Measurements from ENCODE around the gene MGAM2. TPM values are rescaled to one million over a fixed set of nuclear protein-coding genes. Genes with fewer than 3 reads are reported as not detected.

Gene MGAM2
- total RNA-seq (2021) (not detected in 2 replicates), Bru-seq, nascent RNA (not detected), BruChase-seq, experiment 1, labeled RNA remaining after a 2-hour chase (not detected), BruChase-seq, experiment 2, labeled RNA remaining after a 6-hour chase (percentile 5 among the genes with signal in this experiment)
- long read RNA-seq = 0 reads

- H3K27me3 ChIP-seq (replicated peaks; ENCODE audit: insufficient read depth, low read depth, low read length, poor library complexity) = peaks cover 4% of the 10 kb centered on the region
- CTCF ChIA-PET = no interaction called here
- no peak for DNase-seq (ENCODE audit: low spot score)
- H3K4me1 ChIP-seq (ENCODE audit: insufficient read depth, low read length, poor library complexity, severe bottlenecking) = no peaks in the 10 kb centered on the region
- TF ChIP-seq, protein P1, sequence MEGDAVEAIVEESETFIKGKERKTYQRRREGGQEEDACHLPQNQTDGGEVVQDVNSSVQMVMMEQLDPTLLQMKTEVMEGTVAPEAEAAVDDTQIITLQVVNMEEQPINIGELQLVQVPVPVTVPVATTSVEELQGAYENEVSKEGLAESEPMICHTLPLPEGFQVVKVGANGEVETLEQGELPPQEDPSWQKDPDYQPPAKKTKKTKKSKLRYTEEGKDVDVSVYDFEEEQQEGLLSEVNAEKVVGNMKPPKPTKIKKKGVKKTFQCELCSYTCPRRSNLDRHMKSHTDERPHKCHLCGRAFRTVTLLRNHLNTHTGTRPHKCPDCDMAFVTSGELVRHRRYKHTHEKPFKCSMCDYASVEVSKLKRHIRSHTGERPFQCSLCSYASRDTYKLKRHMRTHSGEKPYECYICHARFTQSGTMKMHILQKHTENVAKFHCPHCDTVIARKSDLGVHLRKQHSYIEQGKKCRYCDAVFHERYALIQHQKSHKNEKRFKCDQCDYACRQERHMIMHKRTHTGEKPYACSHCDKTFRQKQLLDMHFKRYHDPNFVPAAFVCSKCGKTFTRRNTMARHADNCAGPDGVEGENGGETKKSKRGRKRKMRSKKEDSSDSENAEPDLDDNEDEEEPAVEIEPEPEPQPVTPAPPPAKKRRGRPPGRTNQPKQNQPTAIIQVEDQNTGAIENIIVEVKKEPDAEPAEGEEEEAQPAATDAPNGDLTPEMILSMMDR (conservative IDR thresholded peaks at IDR 0.05; ENCODE audit: low read depth, low read length) = no peak
- TF ChIP-seq EZH2 (IDR thresholded peaks at IDR 0.05; ENCODE audit: borderline replicate concordance, low read depth, low read length, poor library complexity, severe bottlenecking) = no peak
- no TSS peak for BruUV-seq (replicated peaks)
- no peak within 1 kb of the TSS for H3K27ac ChIP-seq (ENCODE audit: low read depth, low read length, poor library complexity, severe bottlenecking)
- H3K36me3 ChIP-seq (ENCODE audit: insufficient read depth, low read length, poor library complexity, severe bottlenecking) = no peaks in the 10 kb centered on the region
- H3K9me3 ChIP-seq (ENCODE audit: low read depth, low read length, poor library complexity, severe bottlenecking) = no peaks in the 10 kb centered on the region
- POLR2A ChIA-PET (ENCODE audit: low non-redundant PET) = no interaction called here
- intact Hi-C loops (cut with micrococcal nuclease; ENCODE audit: unreplicated experiment) = no loop called here
- H3K4me3 ChIP-seq (ENCODE audit: low read depth, low read length, poor library complexity, severe bottlenecking) = no peak within 1 kb of the TSS
Measured at GRCh38 chr7:142111499-142111898, at the start of gene MGAM2. MGAM2 (plus strand) TSS chr7:142111718; CDS start chr7:142116874, 5,156 bp downstream.

DNA sequence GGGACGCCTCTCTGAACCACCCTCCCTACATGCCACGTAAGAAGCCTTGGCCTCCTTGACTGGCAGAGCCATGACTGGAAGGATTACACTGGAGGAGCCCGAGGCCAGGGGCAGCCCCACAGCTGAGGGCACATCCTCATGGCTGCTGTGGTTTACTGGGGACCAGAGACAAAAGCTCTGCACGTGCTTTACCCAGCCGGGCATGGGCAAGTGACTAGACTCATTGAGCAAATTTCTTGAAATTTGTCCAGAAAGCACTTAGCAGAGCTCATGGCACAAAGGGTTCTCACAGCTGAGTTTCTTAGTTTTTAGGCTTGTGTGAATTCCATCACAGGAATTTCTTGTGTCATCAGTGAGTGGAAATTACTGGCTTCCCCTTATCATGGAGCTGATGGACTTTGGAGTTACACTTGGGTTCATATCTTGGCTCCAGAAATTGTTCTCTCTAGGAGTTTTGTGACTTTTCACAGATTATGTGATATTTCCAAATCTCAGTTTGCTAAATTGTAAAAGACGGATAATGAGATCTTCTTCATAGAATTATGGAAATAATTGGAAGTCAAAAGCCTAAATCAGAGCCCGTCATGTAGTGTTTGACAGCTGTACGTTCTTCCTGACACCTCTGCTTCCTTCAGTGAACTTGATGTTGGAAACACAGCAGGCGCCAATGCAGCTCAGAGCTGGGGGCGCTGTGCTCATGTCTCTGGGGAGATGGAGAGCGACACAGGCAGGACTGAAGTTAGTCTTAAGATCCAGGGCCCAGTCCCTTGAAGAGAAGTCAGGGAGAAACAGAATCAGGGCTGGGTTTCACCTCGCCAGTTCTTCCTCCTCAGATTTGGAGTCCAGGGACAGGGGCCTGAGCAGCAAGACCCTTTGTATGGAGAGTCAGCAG lies 47.7 kb upstream of the MGAM2 start:
- Histone ChIP-seq H3K4me3 (ENCODE audit: low read depth, low read length, poor library complexity, severe bottlenecking) (no peak overlapping the region), H3K36me3 (ENCODE audit: insufficient read depth, low read length, poor library complexity, severe bottlenecking) (no peaks in the 10 kb centered on the region), H3K27me3 (replicated peaks; ENCODE audit: insufficient read depth, low read depth, low read length, poor library complexity) (no peaks in the 10 kb centered on the region), H3K4me1 (ENCODE audit: insufficient read depth, low read length, poor library complexity, severe bottlenecking) (no peaks in the 10 kb centered on the region), H3K27ac (ENCODE audit: low read depth, low read length, poor library complexity, severe bottlenecking) (no peak overlapping the region), H3K9me3 (ENCODE audit: low read depth, low read length, poor library complexity, severe bottlenecking) (no peaks in the 10 kb centered on the region)
- intact Hi-C loops (cut with micrococcal nuclease; ENCODE audit: unreplicated experiment) = loop anchor here (1.0 kb wide), 1 partner anchor 32 kb away; no protein-coding TSS in a partner anchor
- CTCF ChIA-PET = no interaction called here
- no peak for DNase-seq (ENCODE audit: low spot score)
- TF ChIP-seq EZH2 (IDR thresholded peaks at IDR 0.05; ENCODE audit: borderline replicate concordance, low read depth, low read length, poor library complexity, severe bottlenecking) = no peak
- TF ChIP-seq, protein P1 (conservative IDR thresholded peaks at IDR 0.05; ENCODE audit: low read depth, low read length) = no peak
- BruUV-seq (replicated peaks) = no TSS peak
- POLR2A ChIA-PET (ENCODE audit: low non-redundant PET) = no interaction called here

GRCh38 chr7:142066536-142066935 lies 45.0 kb upstream of the MGAM2 start:
- no peak for DNase-seq (ENCODE audit: low spot score)
- POLR2A ChIA-PET (ENCODE audit: low non-redundant PET) = no interaction called here

More at GRCh38 chr7:142066536-142066935, 45.0 kb upstream of the MGAM2 start:
- CTCF ChIA-PET = no interaction called here
- H3K27me3 ChIP-seq (replicated peaks; ENCODE audit: insufficient read depth, low read depth, low read length, poor library complexity) = no peaks in the 10 kb centered on the region
- H3K36me3 ChIP-seq (ENCODE audit: insufficient read depth, low read length, poor library complexity, severe bottlenecking) = no peaks in the 10 kb centered on the region
- H3K9me3 ChIP-seq (ENCODE audit: low read depth, low read length, poor library complexity, severe bottlenecking) = no peaks in the 10 kb centered on the region
- TF ChIP-seq EZH2 (IDR thresholded peaks at IDR 0.05; ENCODE audit: borderline replicate concordance, low read depth, low read length, poor library complexity, severe bottlenecking) = no peak
- TF ChIP-seq, protein P1 (conservative IDR thresholded peaks at IDR 0.05; ENCODE audit: low read depth, low read length) = no peak
- no TSS peak for BruUV-seq (replicated peaks)
- H3K4me1 ChIP-seq (ENCODE audit: insufficient read depth, low read length, poor library complexity, severe bottlenecking) = no peaks in the 10 kb centered on the region
- intact Hi-C loops (cut with micrococcal nuclease; ENCODE audit: unreplicated experiment) = no loop called here
- H3K27ac ChIP-seq (ENCODE audit: low read depth, low read length, poor library complexity, severe bottlenecking) = no peak overlapping the region
- H3K4me3 ChIP-seq (ENCODE audit: low read depth, low read length, poor library complexity, severe bottlenecking) = no peak overlapping the region
